Stimulated activated CD4-positive, alpha-beta T cell treated with anti-CD3 and anti-CD28 coated beads, TNF-alpha, amount 100 ng/mL, for 48 hours (primary cell): Measurements from ENCODE around the gene KCND2.

ENCODE experiments used
- DNase-seq, 3 donors: peaks; one replicate each; pipeline ENCODE4 v3.0.0-alpha.2; 2020; ENCODE audit warnings: low read depth in 3 of 3

The KCND2 gene

GRCh38 chr7:120703585-120704240 is 430.7 kb downstream of the KCND2 start:
- no peak for DNase-seq

DNA sequence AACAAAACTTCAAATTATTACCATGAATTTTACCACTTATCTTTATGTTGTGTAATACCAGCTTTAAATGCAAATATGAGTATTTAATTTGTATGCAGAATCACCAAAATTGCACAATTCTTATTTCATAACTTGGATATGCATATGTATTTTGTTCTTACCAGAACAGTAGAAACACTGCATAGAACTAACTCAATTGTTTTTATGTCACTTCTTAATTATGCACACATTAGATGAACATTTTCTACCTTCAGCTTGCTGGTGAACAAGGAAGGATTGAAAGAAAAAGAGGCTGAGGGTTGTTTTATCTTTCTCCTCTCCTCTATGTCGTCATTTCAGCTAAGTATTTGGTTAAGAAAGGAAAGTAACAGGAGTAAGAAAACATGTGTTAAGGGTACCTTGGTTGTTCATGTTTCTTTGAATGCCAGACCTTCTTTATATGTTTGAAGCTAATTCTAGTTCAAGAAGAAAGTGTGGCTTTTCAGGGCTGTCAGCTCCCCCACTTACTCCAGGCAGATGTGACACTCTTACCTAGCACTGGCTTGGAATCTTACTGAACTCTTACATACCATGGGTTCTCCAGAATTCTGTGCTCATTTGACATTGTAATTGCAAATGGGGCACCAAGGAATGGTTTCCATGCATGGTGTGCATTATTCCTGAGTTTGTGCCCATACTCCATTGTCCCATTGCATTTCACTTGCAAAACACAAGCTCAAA is 436.4 kb downstream of the KCND2 start:
- DNase-seq: no peak

- no peak for DNase-seq
These were observed 437.0 kb downstream of the KCND2 start for GRCh38 chr7:120709972-120710320.

GRCh38 chr7:120714945-120715344 is 442.0 kb downstream of the KCND2 start:
- DNase-seq: no peak

- no peak for DNase-seq
These were observed 443.3 kb downstream of the KCND2 start for GRCh38 chr7:120716307-120716706.

DNA sequence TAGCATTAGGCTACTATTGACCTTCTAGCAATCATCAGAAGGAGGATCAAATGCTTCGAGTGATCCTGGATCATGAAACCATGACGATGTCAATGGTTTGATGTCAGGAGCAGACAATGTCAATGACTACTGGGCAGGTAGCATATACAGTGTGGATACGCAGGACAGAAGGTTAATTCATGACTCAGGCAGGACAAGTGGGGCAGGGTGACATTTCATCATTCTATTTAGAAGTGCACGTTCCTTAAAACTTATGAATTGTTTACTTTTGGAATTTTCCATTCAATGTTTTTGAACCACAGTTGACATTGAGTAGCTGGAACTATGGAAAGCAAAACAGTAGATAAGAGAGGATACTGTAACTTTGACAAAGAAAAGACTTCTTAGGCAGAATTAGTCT is 444.2 kb downstream of the KCND2 start:
- DNase-seq: no peak

DNA sequence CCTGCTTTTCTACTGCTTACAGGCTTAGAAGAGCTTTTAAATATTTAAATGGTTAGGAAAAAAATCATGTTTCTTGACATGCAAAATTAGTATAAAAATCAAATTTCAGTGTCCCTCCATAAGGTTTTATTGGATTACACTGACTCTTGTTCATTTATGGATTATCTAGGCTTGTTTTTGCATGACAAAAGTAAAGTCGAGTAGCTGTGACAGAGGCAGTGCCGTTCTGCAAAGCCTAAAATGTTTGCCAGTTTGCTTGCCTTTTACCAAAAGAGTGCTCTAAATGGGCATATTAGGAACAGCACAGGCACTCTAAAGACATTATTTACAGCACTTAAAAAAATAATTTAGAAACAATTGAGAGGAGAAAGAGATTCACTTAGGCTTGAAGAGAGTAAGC is 445.4 kb downstream of the KCND2 start:
- no peak for DNase-seq

- no peak for DNase-seq
These were observed 447.3 kb downstream of the KCND2 start for GRCh38 chr7:120720317-120720716.

DNA sequence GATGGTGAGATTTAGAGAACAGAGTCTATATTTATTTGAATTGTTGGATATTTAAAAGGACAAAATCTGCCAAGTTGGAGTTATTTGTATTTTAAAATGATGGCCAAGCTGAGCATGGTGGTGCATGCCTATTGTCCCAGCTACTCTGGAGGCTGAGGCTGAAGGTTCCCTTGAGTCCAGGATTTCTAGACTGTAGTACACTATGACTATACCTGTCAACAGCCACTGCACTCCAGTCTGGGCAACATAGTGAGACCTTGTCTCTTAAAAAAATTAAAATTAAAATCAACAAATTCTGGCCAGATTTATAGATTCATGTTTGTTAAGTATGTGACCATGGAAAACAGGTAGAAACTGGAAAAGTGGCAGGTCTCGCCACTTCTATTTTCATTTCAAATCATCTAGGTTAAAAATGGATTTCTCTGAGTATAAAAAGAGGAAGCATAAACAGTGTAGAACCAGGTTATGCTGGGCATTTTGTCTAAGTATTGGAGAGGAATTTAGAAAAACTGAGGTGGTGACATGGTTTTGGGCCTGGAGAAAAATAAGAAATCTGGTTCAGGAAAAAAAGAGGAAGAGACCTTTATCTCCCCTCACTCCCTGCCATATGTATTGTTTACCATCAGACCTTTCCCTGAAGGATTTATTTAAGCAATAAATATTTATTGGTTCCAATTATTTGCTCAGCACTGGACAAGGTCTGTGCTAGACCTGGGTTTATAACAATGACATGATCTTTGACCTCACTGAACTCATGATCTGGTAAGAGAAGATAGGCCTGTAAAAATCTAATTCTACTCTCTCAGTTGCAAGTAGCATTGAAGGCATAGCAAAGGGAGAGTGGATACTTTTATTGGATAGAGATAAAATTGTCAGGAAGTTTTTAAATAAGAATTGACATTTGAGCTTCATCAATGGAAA is 450.8 kb downstream of the KCND2 start:
- no peak for DNase-seq

DNA sequence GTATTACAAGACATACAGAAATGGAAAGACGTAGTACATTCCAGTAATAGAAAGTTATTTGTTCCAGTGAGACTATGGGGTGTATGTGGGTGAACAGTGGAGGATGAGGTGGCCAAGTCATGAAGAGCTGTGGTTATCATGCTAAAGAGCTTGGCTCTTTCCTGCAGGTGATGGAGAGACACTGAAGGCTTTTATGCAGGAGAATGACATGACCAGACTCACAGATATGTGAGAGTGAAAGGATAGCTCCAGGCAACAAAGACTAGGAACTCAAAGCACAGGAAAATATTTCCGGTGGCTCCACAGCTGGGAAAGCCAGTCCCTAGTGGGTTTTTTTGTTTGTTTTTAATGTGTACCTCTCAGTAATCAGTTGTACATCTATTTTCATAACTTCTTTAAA is 451.5 kb downstream of the KCND2 start:
- no peak for DNase-seq

DNA sequence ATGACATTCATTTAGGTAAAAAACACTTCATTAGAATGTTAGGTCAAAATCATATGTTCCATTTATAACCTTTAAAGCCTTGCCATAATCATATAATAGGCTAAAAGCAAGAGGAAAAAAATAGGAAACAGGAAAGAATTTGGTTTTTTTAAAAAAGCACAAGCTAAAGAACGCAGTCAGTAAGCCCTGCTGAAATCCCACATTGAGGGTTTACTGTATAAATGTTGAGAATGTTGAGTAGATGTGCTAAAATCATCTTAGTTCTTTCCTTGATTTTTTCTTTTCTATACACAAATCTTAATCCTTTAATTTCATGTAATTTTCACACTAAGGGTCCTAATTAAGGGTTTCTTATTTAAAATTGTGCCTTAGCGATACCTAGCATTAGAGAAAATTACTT is 452.0 kb downstream of the KCND2 start:
- no peak for DNase-seq

GRCh38 chr7:120725376-120726039 is 452.5 kb downstream of the KCND2 start:
- DNase-seq: no peak

DNA sequence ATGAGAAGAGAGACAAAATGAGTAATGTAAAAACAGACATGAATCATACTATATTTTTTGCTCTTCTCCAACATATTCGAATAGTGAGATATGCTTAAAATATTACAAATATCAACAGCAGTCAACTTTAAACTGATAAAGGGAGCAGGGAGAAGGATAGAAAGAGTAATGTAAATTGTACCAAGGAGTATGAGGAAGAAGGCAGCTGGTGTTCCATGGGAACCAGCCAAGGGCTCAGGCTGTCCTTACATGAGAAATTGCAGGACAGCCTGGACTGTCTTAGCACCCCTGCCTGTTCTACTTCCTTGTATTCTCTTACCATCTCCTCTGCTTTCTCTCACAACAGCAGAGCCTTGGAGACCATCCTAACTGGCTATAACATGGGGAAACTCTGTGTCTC is 456.3 kb downstream of the KCND2 start:
- DNase-seq: no peak

GRCh38 chr7:120731271-120731670 is 458.3 kb downstream of the KCND2 start:
- DNase-seq: no peak

- no peak for DNase-seq
These were observed 459.3 kb downstream of the KCND2 start for GRCh38 chr7:120732256-120732655.

DNA sequence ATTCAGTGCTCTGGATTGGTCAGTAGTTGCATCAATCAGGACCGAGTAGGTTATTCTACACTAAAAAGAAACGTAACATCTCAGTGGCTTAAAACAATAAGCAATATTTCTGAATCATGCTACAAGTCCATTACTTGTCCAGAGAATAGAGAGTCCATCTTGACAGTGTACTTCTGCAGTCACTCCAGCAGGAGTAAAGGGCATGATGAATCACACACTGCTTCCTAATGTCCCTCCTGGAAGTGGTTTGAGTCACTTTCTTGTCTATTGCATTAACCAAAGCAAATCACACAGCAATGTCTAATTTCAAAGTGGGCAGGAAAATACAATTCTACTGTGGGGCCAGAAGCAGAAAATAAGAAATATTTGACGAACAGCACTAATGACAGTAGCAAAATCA is 460.2 kb downstream of the KCND2 start:
- DNase-seq: no peak

DNA sequence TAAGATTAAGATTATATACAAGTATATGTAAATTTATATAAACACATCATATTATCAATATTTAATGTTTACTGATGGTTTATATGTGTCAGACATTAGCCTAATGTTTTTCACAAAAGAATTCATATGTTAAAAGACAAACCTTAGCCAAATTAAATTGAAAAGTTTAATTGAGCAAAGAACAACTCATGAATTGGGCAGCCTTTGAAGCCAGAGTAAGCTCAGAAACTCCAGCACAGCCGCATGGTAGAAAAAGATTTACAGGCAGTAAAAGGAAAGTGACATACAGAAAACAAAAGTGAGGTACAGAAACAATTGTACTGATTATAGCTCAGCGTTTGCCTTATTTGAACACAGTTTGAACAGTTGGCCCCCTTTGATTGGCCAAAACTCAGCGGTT is 460.9 kb downstream of the KCND2 start:
- no peak for DNase-seq

DNA sequence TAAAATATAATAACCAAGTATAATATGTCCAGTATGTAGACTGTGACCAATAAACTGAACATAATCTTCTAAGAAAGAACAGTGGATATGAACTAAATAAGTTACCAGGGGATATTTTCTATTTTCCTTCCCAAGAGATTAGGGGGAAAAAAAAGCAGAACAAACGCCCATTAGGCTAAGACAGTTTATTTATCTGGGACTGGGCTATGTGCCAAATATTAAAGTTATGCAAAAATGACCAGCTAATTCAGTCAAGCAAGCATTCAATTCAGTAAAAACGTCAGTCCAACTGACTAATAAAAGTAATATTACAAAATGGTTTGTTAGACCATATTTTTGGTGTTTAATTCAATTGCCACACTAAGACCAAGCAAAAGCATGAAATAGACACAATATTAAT is 462.8 kb downstream of the KCND2 start:
- no peak for DNase-seq

DNA sequence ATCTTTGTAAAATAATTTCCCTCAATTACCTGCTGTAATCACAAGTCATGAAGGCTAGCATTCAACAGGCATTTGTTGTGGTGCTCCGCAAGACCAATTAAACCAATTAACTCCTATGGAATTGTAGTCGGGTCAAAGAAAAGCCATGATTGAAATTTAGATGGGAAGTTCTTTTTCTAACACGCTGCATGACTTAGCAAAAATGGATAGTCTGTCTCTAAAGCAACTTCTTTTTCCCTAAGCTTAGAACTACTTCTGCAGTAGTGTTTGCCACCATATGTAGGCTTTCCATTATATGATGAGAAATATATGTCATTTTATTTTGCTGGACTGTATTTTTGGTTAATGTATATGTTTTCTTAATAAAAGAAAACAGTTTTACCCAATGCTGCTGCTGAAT is 465.8 kb downstream of the KCND2 start:
- DNase-seq: no peak

- DNase-seq: no peak
These were observed 467.4 kb downstream of the KCND2 start for GRCh38 chr7:120740348-120740747.

- DNase-seq: no peak
These were observed 468.5 kb downstream of the KCND2 start for GRCh38 chr7:120741371-120742042.

DNA sequence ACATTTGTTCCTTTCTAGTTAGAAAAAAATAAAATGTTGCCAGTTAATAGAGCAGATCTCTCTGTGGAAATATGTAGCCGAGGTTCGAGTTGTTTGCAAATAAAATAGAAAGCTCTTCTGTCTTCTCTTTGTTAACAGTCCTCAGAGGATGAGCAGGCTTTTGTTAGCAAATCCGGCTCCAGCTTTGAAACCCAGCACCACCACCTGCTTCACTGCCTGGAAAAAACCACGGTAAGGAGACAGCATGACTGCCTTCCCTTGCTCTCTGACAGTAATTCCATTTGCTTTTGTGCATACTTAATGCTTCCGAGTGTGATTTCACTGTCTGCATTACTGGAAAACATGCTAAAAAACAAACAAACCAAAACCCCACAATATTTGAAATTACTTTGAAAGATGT is 469.4 kb downstream of the KCND2 start:
- DNase-seq: no peak
